DOHH2 (cell line): ENCODE results near the gene RAB6B.

Experiments
- H3F3A ChIP-seq: fragments of 200-600 bp; sonication (generic), shearing (Covaris generic); 2 replicates; pipeline ENCODE4 v1.6.0; 2016; ENCODE audit warnings: antibody characterized with exemption, mild to moderate bottlenecking; ENCODE audit not compliant: control insufficient read depth, insufficient read depth
- H3K27ac ChIP-seq: fragments of 200-600 bp; sonication (generic); 2 replicates; pipeline ENCODE4 v1.5.1; 2014; ENCODE audit warnings: low read depth, mild to moderate bottlenecking, low read length, moderate library complexity
- H3K27me3 ChIP-seq: fragments of 200-600 bp; sonication (generic); 2 replicates; pipeline ENCODE4 v1.6.1; 2014; ENCODE audit warnings: mild to moderate bottlenecking, low read length, mixed read lengths; ENCODE audit not compliant: control insufficient read depth
- H3K36me3 ChIP-seq: fragments of 200-600 bp; sonication (generic); 2 replicates; pipeline ENCODE4 v1.6.1; 2014; ENCODE audit warnings: mild to moderate bottlenecking, low read length, moderate library complexity, mixed read lengths; ENCODE audit not compliant: control insufficient read depth
- H3K4me1 ChIP-seq: fragments of 200-600 bp; sonication (generic); 2 replicates; pipeline ENCODE4 v1.6.1; 2014; ENCODE audit warnings: mild to moderate bottlenecking, low read length, mixed read lengths; ENCODE audit not compliant: control insufficient read depth
- H3K4me2 ChIP-seq: fragments of 200-600 bp; sonication (generic); 2 replicates; pipeline ENCODE4 v1.6.0; 2014; ENCODE audit warnings: mild to moderate bottlenecking, low read length, moderate library complexity
- H3K4me3 ChIP-seq: fragments of 200-600 bp; sonication (generic); 2 replicates; pipeline ENCODE4 v1.5.1; 2014; ENCODE audit warnings: mild to moderate bottlenecking, low read length, mixed read lengths
- H3K79me2 ChIP-seq: fragments of 200-600 bp; sonication (generic); 2 replicates; pipeline ENCODE4 v1.6.1; 2014; ENCODE audit warnings: mild to moderate bottlenecking, low read length, mixed read lengths; ENCODE audit not compliant: control insufficient read depth
- H3K9me2 ChIP-seq: fragments of 200-600 bp; sonication (generic); replicated peaks from 2 replicates; pipeline ENCODE4 v1.6.1; 2014; ENCODE audit warnings: mild to moderate bottlenecking, low read length, mixed read lengths; ENCODE audit not compliant: control insufficient read depth
- H3K9me3 ChIP-seq: fragments of 200-600 bp; sonication (generic); 2 replicates; pipeline ENCODE4 v1.6.1; 2014; ENCODE audit warnings: antibody characterized with exemption, low read length, mixed read lengths; ENCODE audit not compliant: control insufficient read depth, insufficient read depth
- H4K20me1 ChIP-seq: fragments of 200-600 bp; sonication (generic); 2 replicates; pipeline ENCODE4 v1.6.0; 2014; ENCODE audit warnings: low read depth, mild to moderate bottlenecking, antibody characterized with exemption, low read length, moderate library complexity; ENCODE audit not compliant: control insufficient read depth, insufficient read depth
- EZH2phosphoT487 ChIP-seq: fragments of 200-600 bp; sonication (generic); IDR thresholded peaks from 2 replicates; pipeline ENCODE4 v1.6.1; 2017; ENCODE audit warnings: borderline replicate concordance, mild to moderate bottlenecking, antibody characterized with exemption, low read length, moderate library complexity, mixed read lengths
- TF ChIP-seq, protein P1 (sequence below): fragments of 200-600 bp; sonication (generic); IDR thresholded peaks from one replicate; pipeline ENCODE4 v1.5.1; 2014; ENCODE audit warnings: antibody characterized with exemption, mild to moderate bottlenecking, low read depth, low read length; ENCODE audit not compliant: poor library complexity, severe bottlenecking

Gene RAB6B

GRCh38 chr3:133805702-133806475 is 89.8 kb downstream of the RAB6B start, which contains the start of gene SRPRB:
Gene SRPRB (plus strand): TSS chr3:133805815. CDS start chr3:133805849, 34 bp downstream.
- Histone ChIP-seq H3K4me3 (peak within 1 kb of the TSS; percentile 99), H3K4me2 (peak within 1 kb of the TSS; percentile 97), H3K27me3 (no peaks in the 10 kb centered on the region), H3K36me3 (peaks cover 46% of the 10 kb centered on the region), H3K79me2 (peaks cover 31% of the 10 kb centered on the region), H4K20me1 (0 out of 2 replicates have a peak, but pooled peaks cover 3% of the 10 kb centered on the region), H3K27ac (peak within 1 kb of the TSS; percentile 16; the same call in 1 of the 2 replicates), H3K9me2 (no peaks in the 10 kb centered on the region), H3F3A (no peaks in the 10 kb centered on the region), H3K4me1 (peaks cover 20% of the 10 kb centered on the region), H3K9me3 (no peaks in the 10 kb centered on the region)
- TF ChIP-seq, protein P1, sequence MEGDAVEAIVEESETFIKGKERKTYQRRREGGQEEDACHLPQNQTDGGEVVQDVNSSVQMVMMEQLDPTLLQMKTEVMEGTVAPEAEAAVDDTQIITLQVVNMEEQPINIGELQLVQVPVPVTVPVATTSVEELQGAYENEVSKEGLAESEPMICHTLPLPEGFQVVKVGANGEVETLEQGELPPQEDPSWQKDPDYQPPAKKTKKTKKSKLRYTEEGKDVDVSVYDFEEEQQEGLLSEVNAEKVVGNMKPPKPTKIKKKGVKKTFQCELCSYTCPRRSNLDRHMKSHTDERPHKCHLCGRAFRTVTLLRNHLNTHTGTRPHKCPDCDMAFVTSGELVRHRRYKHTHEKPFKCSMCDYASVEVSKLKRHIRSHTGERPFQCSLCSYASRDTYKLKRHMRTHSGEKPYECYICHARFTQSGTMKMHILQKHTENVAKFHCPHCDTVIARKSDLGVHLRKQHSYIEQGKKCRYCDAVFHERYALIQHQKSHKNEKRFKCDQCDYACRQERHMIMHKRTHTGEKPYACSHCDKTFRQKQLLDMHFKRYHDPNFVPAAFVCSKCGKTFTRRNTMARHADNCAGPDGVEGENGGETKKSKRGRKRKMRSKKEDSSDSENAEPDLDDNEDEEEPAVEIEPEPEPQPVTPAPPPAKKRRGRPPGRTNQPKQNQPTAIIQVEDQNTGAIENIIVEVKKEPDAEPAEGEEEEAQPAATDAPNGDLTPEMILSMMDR: no peak
- no peak for TF ChIP-seq EZH2phosphoT487

DNA sequence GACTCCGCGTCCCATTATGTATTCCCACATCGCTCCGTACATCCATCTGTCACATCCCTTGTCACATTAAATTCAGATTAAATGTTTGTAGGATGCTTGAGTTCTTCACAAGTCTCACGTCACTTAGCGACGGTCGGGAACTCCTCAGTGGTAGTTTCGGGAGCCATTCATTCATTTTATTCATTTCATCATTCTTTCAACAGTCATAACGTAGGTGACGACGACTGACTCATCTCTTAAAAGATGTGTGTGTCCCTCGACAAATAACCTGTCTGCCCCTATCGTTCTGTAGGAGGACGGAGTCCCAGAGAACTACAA is 90.3 kb downstream of the RAB6B start:
- Histone ChIP-seq H3K4me3 (peak overlapping the region; percentile 99), H3K9me3 (no peaks in the 10 kb centered on the region), H3K27me3 (no peaks in the 10 kb centered on the region), H3K4me2 (peak overlapping the region; percentile 97), H3F3A (no peaks in the 10 kb centered on the region), H3K9me2 (no peaks in the 10 kb centered on the region), H3K27ac (no peak overlapping the region), H3K79me2 (peaks cover 31% of the 10 kb centered on the region), H3K36me3 (peaks cover 41% of the 10 kb centered on the region), H3K4me1 (peaks cover 20% of the 10 kb centered on the region), H4K20me1 (0 out of 2 replicates have a peak, but pooled peaks cover 3% of the 10 kb centered on the region)
- no peak for TF ChIP-seq EZH2phosphoT487
- TF ChIP-seq, protein P1: no peak

DNA sequence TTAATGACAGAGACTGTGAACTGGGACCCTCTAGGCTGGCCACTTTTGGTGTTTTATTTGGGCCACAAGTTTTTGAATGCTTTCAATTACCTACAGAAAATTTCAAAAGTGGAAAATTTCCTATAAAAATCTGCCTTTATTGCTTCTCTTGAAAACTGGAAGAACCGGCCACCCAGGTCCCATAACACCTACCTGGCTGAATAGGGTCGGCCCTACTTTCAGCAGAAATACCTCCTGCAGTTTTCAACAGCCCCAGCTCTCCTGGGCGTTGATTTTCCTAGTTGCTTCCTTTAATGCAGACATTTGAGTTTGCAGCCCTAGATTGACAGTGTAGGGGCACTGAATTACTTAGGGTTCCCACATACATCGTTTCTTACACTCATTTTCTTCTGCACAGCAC is 90.8 kb downstream of the RAB6B start:
- Histone ChIP-seq H3K27me3 (peaks cover 2% of the 10 kb centered on the region), H3K9me3 (no peaks in the 10 kb centered on the region), H3K4me1 (peaks cover 20% of the 10 kb centered on the region), H3K9me2 (no peaks in the 10 kb centered on the region), H3F3A (no peaks in the 10 kb centered on the region), H3K4me3 (peak overlapping the region; percentile 99), H4K20me1 (0 out of 2 replicates have a peak, but pooled peaks cover 3% of the 10 kb centered on the region), H3K36me3 (peaks cover 36% of the 10 kb centered on the region), H3K27ac (no peak overlapping the region), H3K4me2 (peak overlapping the region; percentile 97), H3K79me2 (peaks cover 31% of the 10 kb centered on the region)
- TF ChIP-seq, protein P1: no peak
